Karpas-422 (cell line): ENCODE measurements around the gene C6. TPM values are rescaled to one million over a fixed set of nuclear protein-coding genes. Genes with fewer than 3 reads are reported as not detected.
"Not testable (repeated sequence)": the region's sequence is repeated elsewhere in the genome, so short reads cannot be mapped to it uniquely, and the experiment has no call there.

Experiments used
- DNase-seq: peaks from one replicate; pipeline ENCODE4 v3.0.0-alpha.2; 2015
- H2AFZ ChIP-seq: fragments of 200-600 bp; sonication (generic); 2 replicates; pipeline ENCODE4 v1.6.1; 2014; ENCODE audit warnings: antibody characterized with exemption, low read length, mixed read lengths
- H3K27ac ChIP-seq: fragments of 200-600 bp; sonication (generic); 2 replicates; pipeline ENCODE4 v1.5.1; 2014; ENCODE audit warnings: mild to moderate bottlenecking, low read length, moderate library complexity
- H3K27me3 ChIP-seq: fragments of 200-600 bp; sonication (generic); 2 replicates; pipeline ENCODE4 v1.6.1; 2014; ENCODE audit warnings: low read length, mixed read lengths
- H3K36me3 ChIP-seq: fragments of 200-600 bp; sonication (generic); 2 replicates; pipeline ENCODE4 v1.6.1; 2014; ENCODE audit warnings: low read length, mixed read lengths; ENCODE audit not compliant: insufficient read depth
- H3K4me1 ChIP-seq: fragments of 200-600 bp; sonication (generic); 2 replicates; pipeline ENCODE4 v1.6.1; 2014; ENCODE audit warnings: mild to moderate bottlenecking, low read length, mixed read lengths
- H3K4me2 ChIP-seq: fragments of 200-600 bp; sonication (generic); 2 replicates; pipeline ENCODE4 v1.6.1; 2014; ENCODE audit warnings: low read length, low read depth, mild to moderate bottlenecking; ENCODE audit not compliant: poor library complexity, severe bottlenecking
- H3K4me3 ChIP-seq: fragments of 200-600 bp; sonication (generic); 2 replicates; pipeline ENCODE4 v1.5.1; 2014; ENCODE audit warnings: mild to moderate bottlenecking, antibody characterized with exemption, low read length, mixed read lengths
- H3K79me2 ChIP-seq: fragments of 200-600 bp; sonication (generic); 2 replicates; pipeline ENCODE4 v1.6.1; 2014; ENCODE audit warnings: mild to moderate bottlenecking, low read length, mixed read lengths
- H3K9ac ChIP-seq: fragments of 200-600 bp; sonication (generic); 2 replicates; pipeline ENCODE4 v1.6.0; 2014; ENCODE audit warnings: low read length
- H3K9me2 ChIP-seq: fragments of 200-600 bp; sonication (generic), shearing (Covaris generic); replicated peaks from 2 replicates; pipeline ENCODE4 v1.6.0; 2014; ENCODE audit warnings: mild to moderate bottlenecking, low read length, moderate library complexity; ENCODE audit not compliant: insufficient read depth
- H3K9me3 ChIP-seq: fragments of 300-700, 200-600 bp; sonication (generic); 2 replicates; pipeline ENCODE4 v1.6.1; 2014; ENCODE audit warnings: low read length, mixed read lengths
- H4K20me1 ChIP-seq: fragments of 200-600 bp; sonication (generic); 2 replicates; pipeline ENCODE4 v1.6.1; 2014; ENCODE audit warnings: mild to moderate bottlenecking, antibody characterized with exemption, low read length, low read depth; ENCODE audit not compliant: insufficient read depth
- total RNA-seq: library from RNA; depleted of rRNA; stranded (reverse); fragments of >200 nt; shearing (Covaris generic); gene quantifications from 2 replicates; pipeline ENCODE4 v1.2.3, GENCODE V29; 2014; ENCODE audit warnings: low replicate concordance

The C6 gene
- total RNA-seq, 1 experiment from 2014 or later = not detected

DNA sequence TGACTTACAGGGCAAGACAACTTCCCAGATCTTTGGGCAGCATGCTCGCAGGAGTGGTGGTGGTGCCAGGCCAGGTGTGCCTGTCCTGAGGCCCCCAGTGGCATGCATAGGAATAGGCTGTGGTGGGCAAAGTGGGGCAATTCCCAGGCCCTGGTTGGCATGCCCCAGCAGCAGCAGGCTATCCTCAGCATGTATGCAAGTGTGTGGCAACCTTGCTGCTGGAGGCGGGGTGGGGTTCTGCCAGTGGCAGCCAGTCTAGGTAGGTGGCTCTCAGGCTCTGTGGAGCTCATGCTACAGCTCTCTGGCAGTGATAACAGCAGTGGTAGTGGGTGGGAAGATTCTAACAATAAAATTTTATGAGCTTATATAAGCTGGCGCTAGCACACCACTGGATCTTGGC lies 27.7 kb upstream of the C6 start:
- no peaks in the 10 kb centered on the region for H3K36me3 ChIP-seq

DNA sequence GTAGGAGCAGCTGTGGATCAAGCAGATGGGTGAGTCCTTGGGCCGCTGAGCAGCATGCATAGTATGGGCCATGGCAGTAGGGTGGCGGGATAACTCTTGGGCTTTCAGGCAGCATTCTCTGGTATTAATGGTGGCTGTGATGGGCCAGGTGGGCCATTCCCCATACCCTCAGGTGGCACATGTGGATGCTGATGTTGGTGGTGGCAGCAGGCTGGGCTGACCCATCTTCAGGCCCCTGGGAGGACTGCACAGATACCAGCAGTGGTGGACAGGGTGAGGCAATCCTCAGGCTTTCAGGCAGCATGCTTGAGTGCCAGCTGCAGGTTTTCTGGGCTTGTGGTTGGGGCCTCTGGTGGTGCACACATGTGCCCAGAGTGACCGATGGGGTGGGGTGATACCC lies 27.1 kb upstream of the C6 start:
- H3K4me3 ChIP-seq = no peak overlapping the region
- no peak overlapping the region for H3K4me2 ChIP-seq
- H2AFZ ChIP-seq = no peak overlapping the region
- H3K27me3 ChIP-seq = no peaks in the 10 kb centered on the region
- H3K9ac ChIP-seq = no peak overlapping the region
- no peaks in the 10 kb centered on the region for H3K9me2 ChIP-seq
- no peaks in the 10 kb centered on the region for H3K9me3 ChIP-seq
- no peak overlapping the region for H3K27ac ChIP-seq
- no peaks in the 10 kb centered on the region for H3K4me1 ChIP-seq
- DNase-seq = no peak
- no peaks in the 10 kb centered on the region for H3K36me3 ChIP-seq
- no peaks in the 10 kb centered on the region for H4K20me1 ChIP-seq
- no peaks in the 10 kb centered on the region for H3K79me2 ChIP-seq

More for the DNA sequence above, 27.7 kb upstream of the C6 start:
- H3K4me1 ChIP-seq = no peaks in the 10 kb centered on the region
- H3K9me3 ChIP-seq = no peaks in the 10 kb centered on the region
- H3K27me3 ChIP-seq = no peaks in the 10 kb centered on the region
- H2AFZ ChIP-seq = no peak overlapping the region
- H3K9me2 ChIP-seq = no peaks in the 10 kb centered on the region
- no peak for DNase-seq
- no peak overlapping the region for H3K4me3 ChIP-seq
- no peaks in the 10 kb centered on the region for H4K20me1 ChIP-seq
- no peak overlapping the region for H3K27ac ChIP-seq
- H3K4me2 ChIP-seq = no peak overlapping the region
- H3K79me2 ChIP-seq = no peaks in the 10 kb centered on the region
- H3K9ac ChIP-seq = no peak overlapping the region

DNA sequence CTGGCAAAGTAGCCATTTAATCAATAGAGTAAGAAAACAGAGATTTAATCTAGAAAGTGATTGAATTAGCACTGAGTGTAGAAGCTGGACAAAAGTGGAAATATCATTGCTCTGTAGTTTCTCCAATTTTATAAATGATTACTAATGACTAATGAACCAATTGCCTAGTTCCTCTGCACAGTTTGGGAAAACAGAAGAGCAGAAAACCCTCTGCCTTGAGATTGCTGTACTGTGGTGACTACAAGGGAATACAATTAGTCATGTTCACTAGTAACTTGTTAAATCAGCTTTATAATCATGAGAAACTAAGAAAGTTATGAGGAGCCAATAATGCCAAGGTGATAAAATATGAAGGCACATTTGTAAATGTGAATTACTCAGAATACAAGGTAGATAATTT lies 21.1 kb upstream of the C6 start:
- H3K36me3 ChIP-seq = no peaks in the 10 kb centered on the region
- no peak for DNase-seq
- H3K27me3 ChIP-seq = no peaks in the 10 kb centered on the region; the same call in 1 of the 2 replicates
- H2AFZ ChIP-seq = no peak overlapping the region
- H3K9ac ChIP-seq = no peak overlapping the region
- H3K79me2 ChIP-seq = no peaks in the 10 kb centered on the region
- no peaks in the 10 kb centered on the region for H4K20me1 ChIP-seq
- H3K9me3 ChIP-seq = no peaks in the 10 kb centered on the region; the same call in 1 of the 2 replicates
- no peaks in the 10 kb centered on the region for H3K9me2 ChIP-seq
- H3K4me1 ChIP-seq = no peaks in the 10 kb centered on the region
- no peak overlapping the region for H3K27ac ChIP-seq
- H3K4me3 ChIP-seq = no peak overlapping the region
- H3K4me2 ChIP-seq = no peak overlapping the region

DNA sequence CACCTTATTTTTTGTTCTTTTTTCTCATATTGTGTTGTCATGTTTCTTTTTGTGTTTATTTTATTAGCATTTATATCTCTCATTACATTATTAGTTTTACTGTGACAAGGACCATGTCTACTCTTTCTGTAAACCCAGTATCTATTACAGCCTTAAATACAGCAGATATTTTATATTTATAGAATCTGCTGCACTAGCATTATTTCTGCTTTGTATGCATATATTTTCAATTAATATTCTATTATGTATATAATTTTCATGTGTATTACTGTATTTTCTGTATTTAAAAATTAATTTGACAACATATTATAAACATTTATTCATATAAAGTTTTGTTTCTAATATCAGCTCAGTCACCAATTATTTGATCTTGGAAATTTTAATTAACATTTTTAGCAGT lies 19.5 kb upstream of the C6 start:
- no peak overlapping the region for H3K9ac ChIP-seq
- no peak for DNase-seq
- no peaks in the 10 kb centered on the region; the same call in 1 of the 2 replicates for H3K9me3 ChIP-seq
- no peak overlapping the region for H3K27ac ChIP-seq
- no peaks in the 10 kb centered on the region for H3K79me2 ChIP-seq
- no peak overlapping the region for H2AFZ ChIP-seq
- H3K36me3 ChIP-seq = no peaks in the 10 kb centered on the region
- no peaks in the 10 kb centered on the region for H3K4me1 ChIP-seq
- no peak overlapping the region for H3K4me2 ChIP-seq
- H3K27me3 ChIP-seq = no peaks in the 10 kb centered on the region; the same call in 1 of the 2 replicates
- no peak overlapping the region for H3K4me3 ChIP-seq
- no peaks in the 10 kb centered on the region for H4K20me1 ChIP-seq
- H3K9me2 ChIP-seq = no peaks in the 10 kb centered on the region

DNA sequence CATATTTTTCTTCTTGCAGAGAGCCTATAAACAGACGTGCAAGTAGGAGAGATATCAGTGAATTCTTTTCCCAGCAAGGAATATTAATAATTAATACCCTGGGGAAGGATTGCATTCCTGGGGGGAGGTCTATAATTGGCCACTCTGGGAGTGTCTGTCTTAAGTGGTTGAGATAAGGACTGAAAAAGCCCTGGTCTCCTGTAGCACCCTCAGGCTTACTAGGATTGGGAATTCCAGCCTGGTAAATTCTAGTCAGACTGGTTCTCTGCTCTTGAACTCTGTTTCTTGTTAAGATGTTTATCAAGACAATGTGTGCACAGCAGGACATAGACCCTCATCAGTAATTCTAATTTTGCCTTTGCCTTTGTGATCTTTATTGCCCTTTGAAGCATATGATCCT lies 16.9 kb upstream of the C6 start:
- DNase-seq, H4K20me1 ChIP-seq, H3K4me3 ChIP-seq, H3K36me3 ChIP-seq, H3K79me2 ChIP-seq, H2AFZ ChIP-seq, H3K9me3 ChIP-seq, H3K9me2 ChIP-seq, H3K4me2 ChIP-seq, H3K4me1 ChIP-seq, H3K27me3 ChIP-seq, H3K9ac ChIP-seq, H3K27ac ChIP-seq: not testable (repeated sequence)

DNA sequence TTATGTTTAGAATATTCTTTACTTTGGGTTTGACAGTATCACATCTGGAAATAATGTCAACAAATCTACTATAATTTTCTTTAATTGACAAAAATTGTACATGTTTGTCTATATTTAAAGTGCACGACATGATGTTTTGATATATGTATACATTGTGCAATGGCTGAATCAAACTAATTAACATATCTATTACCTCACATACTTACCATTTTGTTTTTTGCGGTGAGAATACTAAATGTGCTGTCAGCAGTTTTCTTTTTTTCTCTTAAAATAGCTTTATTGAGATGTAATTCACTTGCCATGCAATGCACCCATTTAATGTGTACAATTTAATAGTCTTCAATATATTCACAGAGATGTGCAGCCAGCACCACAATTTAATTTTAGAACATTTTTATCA lies 10.6 kb upstream of the C6 start:
- Histone ChIP-seq H3K27ac (no peak overlapping the region), H3K9ac (no peak overlapping the region), H3K9me2 (no peaks in the 10 kb centered on the region), H3K79me2 (no peaks in the 10 kb centered on the region), H3K4me3 (no peak overlapping the region), H3K27me3 (no peaks in the 10 kb centered on the region), H3K9me3 (no peaks in the 10 kb centered on the region), H2AFZ (no peak overlapping the region), H3K36me3 (no peaks in the 10 kb centered on the region), H3K4me2 (no peak overlapping the region), H3K4me1 (no peaks in the 10 kb centered on the region), H4K20me1 (no peaks in the 10 kb centered on the region)
- DNase-seq = no peak

DNA sequence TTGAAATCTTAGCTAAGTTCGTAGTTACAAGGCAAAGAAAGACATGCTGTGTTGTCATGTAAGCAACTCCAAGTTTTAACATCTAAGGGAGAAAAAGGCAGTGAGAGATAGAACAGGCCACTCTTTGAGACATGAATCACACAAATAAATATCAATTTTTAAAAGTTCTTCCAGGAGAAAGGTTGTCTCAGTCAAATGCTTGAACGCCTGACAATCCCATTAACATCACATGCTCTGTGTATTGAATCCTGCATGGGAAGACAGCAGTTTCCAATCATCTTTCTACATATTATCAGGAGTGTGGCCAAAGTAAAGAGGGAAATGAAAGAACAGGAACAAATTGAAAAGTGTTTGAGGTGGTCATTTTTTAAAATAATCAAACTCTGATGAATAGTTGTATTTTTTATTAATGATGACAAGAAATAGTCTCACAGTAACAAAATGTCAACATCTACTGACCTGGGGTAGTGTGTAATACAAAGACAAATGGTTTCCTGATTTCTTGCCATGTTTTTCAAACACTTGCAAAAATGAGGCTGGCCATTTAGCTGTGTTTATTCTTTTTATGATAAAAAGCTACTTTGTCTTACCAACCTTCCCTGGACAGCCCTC lies 6.4 kb upstream of the C6 start:
- Histone ChIP-seq H3K27ac (no peak overlapping the region), H3K9me2 (no peaks in the 10 kb centered on the region), H3K4me2 (no peak overlapping the region), H4K20me1 (no peaks in the 10 kb centered on the region), H3K36me3 (no peaks in the 10 kb centered on the region), H3K79me2 (no peaks in the 10 kb centered on the region), H3K9me3 (no peaks in the 10 kb centered on the region), H3K27me3 (no peaks in the 10 kb centered on the region), H3K9ac (no peak overlapping the region), H3K4me3 (no peak overlapping the region), H3K4me1 (no peaks in the 10 kb centered on the region), H2AFZ (no peak overlapping the region)
- DNase-seq = no peak

DNA sequence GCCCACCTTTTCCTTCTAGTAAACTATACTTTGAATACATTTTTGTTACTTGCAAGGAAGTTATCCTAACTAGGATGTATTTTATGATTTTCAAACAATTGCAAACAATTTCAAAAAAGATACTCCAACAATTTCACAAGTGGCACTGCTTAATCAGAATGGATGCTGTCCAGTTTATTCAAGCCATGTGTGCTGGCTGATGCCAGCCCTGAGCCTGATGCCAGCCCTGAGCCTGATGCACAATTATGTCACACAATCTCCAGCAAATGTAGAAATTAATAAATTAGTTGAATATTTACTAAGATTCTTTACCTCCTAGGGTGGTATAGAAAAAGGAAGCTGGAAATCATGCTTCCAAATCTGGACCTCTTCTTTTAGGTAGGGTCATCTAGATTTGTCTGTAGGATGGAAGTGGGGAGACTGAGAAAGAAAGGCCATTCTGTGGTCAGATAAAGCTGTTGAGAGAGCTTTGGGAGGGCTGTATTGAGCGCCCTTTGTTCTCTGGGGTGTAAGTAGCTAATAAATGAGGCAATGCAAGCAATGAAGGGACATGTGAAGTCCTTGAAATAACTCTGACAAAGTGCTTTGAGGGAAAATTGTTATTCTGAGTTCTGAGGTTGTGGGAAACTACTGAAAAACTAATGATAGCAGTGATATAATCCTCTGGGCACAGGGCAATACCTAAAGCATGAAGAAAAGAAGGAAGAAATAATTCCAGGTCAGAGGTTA lies 5.8 kb upstream of the C6 start:
- Histone ChIP-seq H3K36me3 (no peaks in the 10 kb centered on the region), H2AFZ (no peak overlapping the region), H3K27me3 (no peaks in the 10 kb centered on the region), H3K9me3 (no peaks in the 10 kb centered on the region), H4K20me1 (no peaks in the 10 kb centered on the region), H3K9ac (no peak overlapping the region), H3K4me1 (no peaks in the 10 kb centered on the region), H3K27ac (no peak overlapping the region), H3K4me2 (no peak overlapping the region), H3K79me2 (no peaks in the 10 kb centered on the region), H3K9me2 (no peaks in the 10 kb centered on the region), H3K4me3 (no peak overlapping the region)
- DNase-seq = no peak
